ENCODE data around the gene HEY2.

DNA sequence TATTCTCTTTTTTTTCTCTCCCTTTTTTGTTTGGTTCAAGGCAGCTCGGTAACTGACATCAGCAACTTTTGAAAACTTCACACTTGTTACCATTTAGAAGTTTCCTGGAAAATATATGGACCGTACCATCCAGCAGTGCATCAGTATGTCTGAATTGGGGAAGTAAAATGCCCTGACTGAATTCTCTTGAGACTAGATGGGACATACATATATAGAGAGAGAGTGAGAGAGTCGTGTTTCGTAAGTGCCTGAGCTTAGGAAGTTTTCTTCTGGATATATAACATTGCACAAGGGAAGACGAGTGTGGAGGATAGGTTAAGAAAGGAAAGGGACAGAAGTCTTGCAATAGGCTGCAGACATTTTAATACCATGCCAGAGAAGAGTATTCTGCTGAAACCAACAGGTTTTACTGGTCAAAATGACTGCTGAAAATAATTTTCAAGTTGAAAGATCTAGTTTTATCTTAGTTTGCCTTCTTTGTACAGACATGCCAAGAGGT, 10.6 kb downstream of the HEY2 start:
- TF ChIP-seq, protein P1, sequence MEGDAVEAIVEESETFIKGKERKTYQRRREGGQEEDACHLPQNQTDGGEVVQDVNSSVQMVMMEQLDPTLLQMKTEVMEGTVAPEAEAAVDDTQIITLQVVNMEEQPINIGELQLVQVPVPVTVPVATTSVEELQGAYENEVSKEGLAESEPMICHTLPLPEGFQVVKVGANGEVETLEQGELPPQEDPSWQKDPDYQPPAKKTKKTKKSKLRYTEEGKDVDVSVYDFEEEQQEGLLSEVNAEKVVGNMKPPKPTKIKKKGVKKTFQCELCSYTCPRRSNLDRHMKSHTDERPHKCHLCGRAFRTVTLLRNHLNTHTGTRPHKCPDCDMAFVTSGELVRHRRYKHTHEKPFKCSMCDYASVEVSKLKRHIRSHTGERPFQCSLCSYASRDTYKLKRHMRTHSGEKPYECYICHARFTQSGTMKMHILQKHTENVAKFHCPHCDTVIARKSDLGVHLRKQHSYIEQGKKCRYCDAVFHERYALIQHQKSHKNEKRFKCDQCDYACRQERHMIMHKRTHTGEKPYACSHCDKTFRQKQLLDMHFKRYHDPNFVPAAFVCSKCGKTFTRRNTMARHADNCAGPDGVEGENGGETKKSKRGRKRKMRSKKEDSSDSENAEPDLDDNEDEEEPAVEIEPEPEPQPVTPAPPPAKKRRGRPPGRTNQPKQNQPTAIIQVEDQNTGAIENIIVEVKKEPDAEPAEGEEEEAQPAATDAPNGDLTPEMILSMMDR (IDR thresholded peaks at IDR 0.05), result no peak
- no peak for TF ChIP-seq POLR2A (IDR thresholded peaks at IDR 0.05; ENCODE audit: low read depth)
